Measurements from ENCODE around the gene ZNF654. TPM values are rescaled to one million over a fixed set of nuclear protein-coding genes. Genes with fewer than 3 reads are reported as not detected.

Gene ZNF654
- total and polyA plus RNA-seq, 9 of the 15 experiments (the other 6 are each of a cell fraction or from before 2014, with no cell fraction given): 2.4 to 8.6 (median 5.1) TPM

- no peaks in the 10 kb centered on the region for H3K36me3 ChIP-seq (ENCODE audit: control insufficient read depth, insufficient read depth, low read length)
- POLR2A ChIA-PET: no interaction called here
- H3K4me1 ChIP-seq (replicated peaks in 1 of 2; ENCODE audit: control insufficient read depth in 2 of 2, insufficient read depth in 2 of 2, low read length in 2 of 2): peaks cover 7 to 8% of the 10 kb centered on the region in 2 experiments; a peak in 4 of 5 replicates
- in situ Hi-C loops (cut with MboI): no loop called here
- CTCF ChIA-PET (ENCODE audit: low intra/inter-chr PET ratio): no interaction called here
- WGBS (ENCODE audit: insufficient coverage, low coverage, missing lambda C conversion rate): 4% methylated on average over 2 of the region's 2 CpGs
- ATAC-seq: no peak
- no peaks in the 10 kb centered on the region for H4K20me1 ChIP-seq (replicated peaks; ENCODE audit: control insufficient read depth, insufficient read depth, low read length)
- H3K9me3 ChIP-seq (replicated peaks; ENCODE audit: control insufficient read depth, insufficient read depth, low read depth, low read length): 0 out of 2 replicates have a peak, but pooled peaks cover 1% of the 10 kb centered on the region
- intact Hi-C loops (cut with micrococcal nuclease): no loop called here
- peak overlapping the region; percentile 30 for H3K4me3 ChIP-seq
- no peak for FAIRE-seq
- BruUV-seq (replicated peaks): no TSS peak
- H3K27ac ChIP-seq (ENCODE audit: extremely low read depth, low read depth, low read length): peak overlapping the region; percentile 50; the same call in 2 of the 3 replicates
- H3K79me2 ChIP-seq (ENCODE audit: control insufficient read depth, insufficient read depth, low read length): no peaks in the 10 kb centered on the region
- H3K27me3 ChIP-seq (ENCODE audit: control insufficient read depth in 2 of 2, insufficient read depth in 2 of 2, low read length in 2 of 2): no peaks in the 10 kb centered on the region
- H3K4me2 ChIP-seq (ENCODE audit: insufficient read depth, low read length): peak overlapping the region; percentile 73
- no peaks in the 10 kb centered on the region for H3K9me1 ChIP-seq (ENCODE audit: control insufficient read depth, insufficient read depth, low read length)
- DNase-seq (ENCODE audit: extremely low read depth in 1 of 4, low spot score in 3 of 4): no peak
- peak overlapping the region; percentile 71 for H2AFZ ChIP-seq (ENCODE audit: low read depth, low read length)
- peak overlapping the region in 1 of 2 experiments; percentile 39; a peak in 2 of 4 replicates for H3K9ac ChIP-seq (ENCODE audit: insufficient read depth in 1 of 2, low read depth in 2 of 2, low read length in 2 of 2)
- TF ChIP-seq ZC3H4 (CRISPR knock-in tag; IDR thresholded peaks at IDR 0.05; ENCODE audit: borderline replicate concordance) (no peak), ZNF449 (CRISPR knock-in tag; IDR thresholded peaks at IDR 0.05) (no peak), ZNF408 (CRISPR knock-in tag; IDR thresholded peaks at IDR 0.05; ENCODE audit: low read depth) (no peak), PHF21A (IDR thresholded peaks at IDR 0.05; ENCODE audit: borderline replicate concordance, low read depth) (no peak), ZNF41 (CRISPR knock-in tag; conservative IDR thresholded peaks at IDR 0.05) (no peak), ASH1L (IDR thresholded peaks at IDR 0.05; ENCODE audit: borderline replicate concordance, low read depth, partially characterized antibody) (no peak), TEAD2 (tag; IDR thresholded peaks at IDR 0.05) (no peak), GMEB1 (CRISPR knock-in tag; IDR thresholded peaks at IDR 0.05) (no peak), SNAPC5 (CRISPR knock-in tag; IDR thresholded peaks at IDR 0.05) (no peak), ELF4 (CRISPR knock-in tag; IDR thresholded peaks at IDR 0.05) (no peak), RBM22 (IDR thresholded peaks at IDR 0.05; ENCODE audit: low read depth, low read length, poor library complexity, severe bottlenecking) (no peak), RFX7 (CRISPR knock-in tag; IDR thresholded peaks at IDR 0.05) (no peak), STAG1 (CRISPR knock-in tag; IDR thresholded peaks at IDR 0.05; ENCODE audit: borderline replicate concordance) (no peak)
- TF ChIP-seq, protein P1, sequence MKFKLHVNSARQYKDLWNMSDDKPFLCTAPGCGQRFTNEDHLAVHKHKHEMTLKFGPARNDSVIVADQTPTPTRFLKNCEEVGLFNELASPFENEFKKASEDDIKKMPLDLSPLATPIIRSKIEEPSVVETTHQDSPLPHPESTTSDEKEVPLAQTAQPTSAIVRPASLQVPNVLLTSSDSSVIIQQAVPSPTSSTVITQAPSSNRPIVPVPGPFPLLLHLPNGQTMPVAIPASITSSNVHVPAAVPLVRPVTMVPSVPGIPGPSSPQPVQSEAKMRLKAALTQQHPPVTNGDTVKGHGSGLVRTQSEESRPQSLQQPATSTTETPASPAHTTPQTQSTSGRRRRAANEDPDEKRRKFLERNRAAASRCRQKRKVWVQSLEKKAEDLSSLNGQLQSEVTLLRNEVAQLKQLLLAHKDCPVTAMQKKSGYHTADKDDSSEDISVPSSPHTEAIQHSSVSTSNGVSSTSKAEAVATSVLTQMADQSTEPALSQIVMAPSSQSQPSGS (CRISPR knock-in tag; IDR thresholded peaks at IDR 0.05): no peak
- TF ChIP-seq, protein P2, sequence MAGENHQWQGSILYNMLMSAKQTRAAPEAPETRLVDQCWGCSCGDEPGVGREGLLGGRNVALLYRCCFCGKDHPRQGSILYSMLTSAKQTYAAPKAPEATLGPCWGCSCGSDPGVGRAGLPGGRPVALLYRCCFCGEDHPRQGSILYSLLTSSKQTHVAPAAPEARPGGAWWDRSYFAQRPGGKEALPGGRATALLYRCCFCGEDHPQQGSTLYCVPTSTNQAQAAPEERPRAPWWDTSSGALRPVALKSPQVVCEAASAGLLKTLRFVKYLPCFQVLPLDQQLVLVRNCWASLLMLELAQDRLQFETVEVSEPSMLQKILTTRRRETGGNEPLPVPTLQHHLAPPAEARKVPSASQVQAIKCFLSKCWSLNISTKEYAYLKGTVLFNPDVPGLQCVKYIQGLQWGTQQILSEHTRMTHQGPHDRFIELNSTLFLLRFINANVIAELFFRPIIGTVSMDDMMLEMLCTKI (IDR thresholded peaks at IDR 0.05; ENCODE audit: partially characterized antibody): no peak
- TF ChIP-seq, protein P3, sequence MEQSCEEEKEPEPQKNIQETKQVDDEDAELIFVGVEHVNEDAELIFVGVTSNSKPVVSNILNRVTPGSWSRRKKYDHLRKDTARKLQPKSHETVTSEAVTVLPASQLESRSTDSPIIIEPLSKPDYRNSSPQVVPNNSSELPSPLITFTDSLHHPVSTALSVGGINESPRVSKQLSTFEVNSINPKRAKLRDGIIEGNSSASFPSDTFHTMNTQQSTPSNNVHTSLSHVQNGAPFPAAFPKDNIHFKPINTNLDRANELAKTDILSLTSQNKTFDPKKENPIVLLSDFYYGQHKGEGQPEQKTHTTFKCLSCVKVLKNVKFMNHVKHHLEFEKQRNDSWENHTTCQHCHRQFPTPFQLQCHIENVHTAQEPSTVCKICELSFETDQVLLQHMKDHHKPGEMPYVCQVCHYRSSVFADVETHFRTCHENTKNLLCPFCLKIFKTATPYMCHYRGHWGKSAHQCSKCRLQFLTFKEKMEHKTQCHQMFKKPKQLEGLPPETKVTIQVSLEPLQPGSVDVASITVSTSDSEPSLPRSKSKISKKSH (CRISPR knock-in tag; IDR thresholded peaks at IDR 0.05): no peak
Observed at GRCh38 chr3:88032245-88032644, 26.8 kb upstream of the ZNF654 start.

Data from K562 (cell line).